GM12891 (cell line): Measurements from ENCODE around the gene LRP3.

Source experiments
- POLR2A ChIP-seq: IDR thresholded peaks from 2 replicates; pipeline ENCODE4 v1.6.1; 2011; ENCODE audit warnings: low read depth, low read length, control low read depth
- POLR2AphosphoS5 ChIP-seq: IDR thresholded peaks from 2 replicates; pipeline ENCODE4 v1.6.1; 2011; ENCODE audit warnings: low read depth, low read length, control low read depth
- SPI1 ChIP-seq: IDR thresholded peaks from 2 replicates; pipeline ENCODE4 v1.6.1; 2011; ENCODE audit warnings: low read depth, low read length, control low read depth

- TF ChIP-seq POLR2A (no peak), SPI1 (no peak), POLR2AphosphoS5 (no peak)
Observed at GRCh38 chr19:33231511-33231910, 37.4 kb downstream of the LRP3 start.
